Measurements from ENCODE around the gene TMEM126B. TPM values are rescaled to one million over a fixed set of nuclear protein-coding genes. Genes with fewer than 3 reads are reported as not detected.

The TMEM126B gene
- total and polyA plus RNA-seq, 2 of the 13 experiments (the other 11 are each of a cell fraction or from before 2014, with no cell fraction given): 33.6 to 54.8 TPM

GRCh38 chr11:85647604-85648299 is 19.4 kb downstream of the TMEM126B start, which contains the start of gene TMEM126A (continued):
- TF ChIP-seq SCMH1 (CRISPR knock-in tag; IDR thresholded peaks at IDR 0.05; ENCODE audit: borderline replicate concordance) (no peak), AKAP8 (CRISPR knock-in tag; IDR thresholded peaks at IDR 0.05) (0 out of 2 replicates have a peak, but pooled peaks have one; percentile 52), SATB2 (CRISPR knock-in tag; IDR thresholded peaks at IDR 0.05) (no peak), ZBTB21 (CRISPR knock-in tag; IDR thresholded peaks at IDR 0.05) (peak; percentile 40; the same call in 1 of the 2 replicates), IKZF5 (CRISPR knock-in tag; IDR thresholded peaks at IDR 0.05) (peak; percentile 35; the same call in 1 of the 2 replicates), ZNF543 (CRISPR knock-in tag; IDR thresholded peaks at IDR 0.05) (no peak), HMGXB3 (CRISPR knock-in tag; IDR thresholded peaks at IDR 0.05; ENCODE audit: borderline replicate concordance) (peak; percentile 70; the same call in 1 of the 2 replicates), MTF1 (CRISPR knock-in tag; IDR thresholded peaks at IDR 0.05) (no peak), SAFB2 (CRISPR knock-in tag; IDR thresholded peaks at IDR 0.05; ENCODE audit: borderline replicate concordance, low read depth) (no peak), SIN3A (IDR thresholded peaks at IDR 0.05; ENCODE audit: borderline replicate concordance, low read depth, low read length) (peak; percentile 59; the same call in 1 of the 2 replicates), ZNF329 (CRISPR knock-in tag; IDR thresholded peaks at IDR 0.05; ENCODE audit: low read depth) (no peak), RNF219 (CRISPR knock-in tag; IDR thresholded peaks at IDR 0.05) (no peak), ZNF598 (CRISPR knock-in tag; IDR thresholded peaks at IDR 0.05; ENCODE audit: borderline replicate concordance) (peak; percentile 37; the same call in 1 of the 2 replicates), ZFP90 (CRISPR knock-in tag; IDR thresholded peaks at IDR 0.05; ENCODE audit: borderline replicate concordance) (0 out of 2 replicates have a peak, but pooled peaks have one; percentile 22), ZNF121 (CRISPR knock-in tag; IDR thresholded peaks at IDR 0.05) (no peak)
- TF ChIP-seq, protein P1, sequence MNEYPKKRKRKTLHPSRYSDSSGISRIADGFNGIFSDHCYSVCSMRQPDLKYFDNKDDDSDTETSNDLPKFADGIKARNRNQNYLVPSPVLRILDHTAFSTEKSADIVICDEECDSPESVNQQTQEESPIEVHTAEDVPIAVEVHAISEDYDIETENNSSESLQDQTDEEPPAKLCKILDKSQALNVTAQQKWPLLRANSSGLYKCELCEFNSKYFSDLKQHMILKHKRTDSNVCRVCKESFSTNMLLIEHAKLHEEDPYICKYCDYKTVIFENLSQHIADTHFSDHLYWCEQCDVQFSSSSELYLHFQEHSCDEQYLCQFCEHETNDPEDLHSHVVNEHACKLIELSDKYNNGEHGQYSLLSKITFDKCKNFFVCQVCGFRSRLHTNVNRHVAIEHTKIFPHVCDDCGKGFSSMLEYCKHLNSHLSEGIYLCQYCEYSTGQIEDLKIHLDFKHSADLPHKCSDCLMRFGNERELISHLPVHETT (CRISPR knock-in tag; conservative IDR thresholded peaks at IDR 0.05): no peak; the same call in 1 of the 2 replicates
